Liver (tissue), 3 donors: ENCODE results near the gene PSPN.

Experiments used
- ATF3 ChIP-seq: IDR thresholded peaks from 2 replicates; pipeline ENCODE4 v1.6.1; 2016; ENCODE audit warnings: antibody characterized with exemption
- CTCF ChIP-seq: fragments of 150-350 bp; IDR thresholded peaks from 2 replicates; pipeline ENCODE4 v1.5.1; 2017; ENCODE audit warnings: improper control_type of control experiment, low read depth, low read length; ENCODE audit not compliant: missing input control
- EGR1 ChIP-seq, 2 donors: IDR thresholded peaks; 2 replicates each; pipeline ENCODE4 v1.6.1; 2016 to 2018; ENCODE audit warnings: antibody characterized with exemption in 2 of 2, low read depth in 2 of 2
- FOXA1 ChIP-seq: IDR thresholded peaks from 2 replicates; pipeline ENCODE4 v1.6.1; 2016; ENCODE audit warnings: antibody characterized with exemption
- GABPA ChIP-seq, 2 donors: IDR thresholded peaks in 1 of 2; conservative IDR thresholded peaks in 1 of 2; 2 replicates each; pipeline ENCODE4 v1.6.1; 2016; ENCODE audit warnings: antibody characterized with exemption in 2 of 2, mild to moderate bottlenecking in 1 of 2, moderate library complexity in 1 of 2
- JUND ChIP-seq, 2 donors: IDR thresholded peaks; 2 replicates each; pipeline ENCODE4 v1.6.1; 2016; ENCODE audit warnings: antibody characterized with exemption in 2 of 2
- NR2F2 ChIP-seq: IDR thresholded peaks from 2 replicates; pipeline ENCODE4 v1.6.1; 2016; ENCODE audit warnings: antibody characterized with exemption
- RAD21 ChIP-seq, 2 donors: IDR thresholded peaks; 2 replicates each; pipeline ENCODE4 v1.6.1; 2016; ENCODE audit warnings: antibody characterized with exemption in 2 of 2, mild to moderate bottlenecking in 2 of 2
- SP1 ChIP-seq: IDR thresholded peaks from 2 replicates; pipeline ENCODE4 v1.6.1; 2018; ENCODE audit warnings: antibody characterized with exemption, mild to moderate bottlenecking
- TAF1 ChIP-seq: conservative IDR thresholded peaks from 2 replicates; pipeline ENCODE4 v1.6.1; 2016; ENCODE audit warnings: antibody characterized with exemption, mild to moderate bottlenecking
- donor health status: healthy.
- donor health status: healthy.

- TF ChIP-seq CTCF (no peak), EGR1 (IDR thresholded peaks at IDR 0.05; ENCODE audit: low read depth in 2 of 2) (no peak), ATF3 (no peak), FOXA1 (no peak), JUND (IDR thresholded peaks at IDR 0.05) (no peak), NR2F2 (no peak), SP1 (no peak), RAD21 (IDR thresholded peaks at IDR 0.05) (no peak), GABPA (IDR thresholded peaks at IDR 0.05 in 1 of 2, conservative IDR thresholded peaks at IDR 0.05 in 1 of 2) (no peak), TAF1 (no peak)
Measured at GRCh38 chr19:6396305-6396704, 20.6 kb upstream of the PSPN start.
